ENCODE results near the gene STARD7.

DNA sequence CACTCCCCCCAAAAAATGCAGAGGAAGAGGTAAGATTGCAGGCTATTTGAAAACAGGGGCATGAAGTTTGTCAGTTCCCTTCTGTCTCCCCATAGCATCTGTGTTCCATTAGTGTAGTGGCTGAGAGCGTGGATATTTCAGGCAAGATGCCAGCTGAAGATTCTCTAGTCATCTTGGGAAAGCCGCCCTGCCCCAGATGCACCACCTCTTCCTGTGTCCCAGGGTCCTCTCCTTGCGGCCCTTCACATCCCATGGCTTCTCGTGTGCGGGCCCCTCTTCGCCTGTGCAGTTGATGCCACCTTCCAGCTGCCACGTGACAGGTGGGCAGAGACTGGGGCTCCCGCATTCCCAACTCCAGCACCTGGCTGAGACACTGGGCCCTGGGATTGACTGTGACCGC lies 41.0 kb upstream of the STARD7 start:
- TF ChIP-seq CTCF (IDR thresholded peaks at IDR 0.05; ENCODE audit: low read depth, low read length), result no peak
- TF ChIP-seq EZH2phosphoT487 (IDR thresholded peaks at IDR 0.05; ENCODE audit: low read depth), result no peak

Data from OCI-LY3 (cell line).